Measurements from ENCODE around the gene DEXI. TPM values are rescaled to one million over a fixed set of nuclear protein-coding genes. Genes with fewer than 3 reads are reported as not detected.

Gene DEXI
- polyA plus RNA-seq, 1 donor from 2014 or later, result 52.0 TPM

DNA sequence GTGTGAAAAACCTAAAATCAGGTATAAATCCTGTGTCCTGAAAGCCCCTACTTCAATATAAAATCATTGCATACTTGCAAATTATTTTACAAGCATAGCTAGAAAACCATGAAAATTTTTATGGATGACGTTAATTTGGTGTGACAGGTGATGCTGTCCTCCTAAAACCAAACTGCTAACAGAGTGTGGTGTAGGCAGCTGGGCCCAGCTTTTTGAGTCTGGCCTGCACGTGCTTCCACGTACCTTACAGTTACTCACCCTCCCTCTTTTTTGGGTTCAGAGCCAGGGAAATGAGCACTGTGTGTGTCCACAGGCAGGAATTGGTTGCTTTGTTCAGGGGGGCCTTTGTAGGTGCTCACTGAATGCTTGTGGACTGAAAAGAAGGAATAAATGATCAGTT is 38.5 kb upstream of the DEXI start:
- Histone ChIP-seq H3K9ac (ENCODE audit: low read length) (no peak overlapping the region), H4K20me1 (ENCODE audit: insufficient read depth) (no peaks in the 10 kb centered on the region), H3K4me2 (ENCODE audit: low read length) (no peak overlapping the region), H3F3A (ENCODE audit: insufficient read depth, low read length, poor library complexity, severe bottlenecking) (no peaks in the 10 kb centered on the region), H3K9me3 (ENCODE audit: low read length) (no peaks in the 10 kb centered on the region), H2AFZ (ENCODE audit: low read depth, low read length) (no peak overlapping the region), H3K4me3 (ENCODE audit: low read length) (no peak overlapping the region), H3K27ac (ENCODE audit: low read length) (no peak overlapping the region), H3K79me2 (replicated peaks; ENCODE audit: insufficient read depth, low read length) (no peaks in the 10 kb centered on the region), H3K27me3 (ENCODE audit: insufficient read depth, low read depth, low read length) (no peaks in the 10 kb centered on the region), H3K9me2 (ENCODE audit: insufficient read depth, low read length) (no peaks in the 10 kb centered on the region), H3K36me3 (ENCODE audit: insufficient read depth, low read length) (peaks cover 7% of the 10 kb centered on the region)
- TF ChIP-seq REST (IDR thresholded peaks at IDR 0.05; ENCODE audit: borderline replicate concordance) (no peak), SMC3 (conservative IDR thresholded peaks at IDR 0.05; ENCODE audit: poor library complexity) (no peak), RAD21 (conservative IDR thresholded peaks at IDR 0.05) (no peak), POLR2AphosphoS5 (IDR thresholded peaks at IDR 0.05) (no peak), TAF1 (IDR thresholded peaks at IDR 0.05; ENCODE audit: low read depth) (no peak), EZH2 (IDR thresholded peaks at IDR 0.05; ENCODE audit: borderline replicate concordance, insufficient read depth, low read length, poor library complexity, severe bottlenecking) (no peak)
- TF ChIP-seq, protein P1, sequence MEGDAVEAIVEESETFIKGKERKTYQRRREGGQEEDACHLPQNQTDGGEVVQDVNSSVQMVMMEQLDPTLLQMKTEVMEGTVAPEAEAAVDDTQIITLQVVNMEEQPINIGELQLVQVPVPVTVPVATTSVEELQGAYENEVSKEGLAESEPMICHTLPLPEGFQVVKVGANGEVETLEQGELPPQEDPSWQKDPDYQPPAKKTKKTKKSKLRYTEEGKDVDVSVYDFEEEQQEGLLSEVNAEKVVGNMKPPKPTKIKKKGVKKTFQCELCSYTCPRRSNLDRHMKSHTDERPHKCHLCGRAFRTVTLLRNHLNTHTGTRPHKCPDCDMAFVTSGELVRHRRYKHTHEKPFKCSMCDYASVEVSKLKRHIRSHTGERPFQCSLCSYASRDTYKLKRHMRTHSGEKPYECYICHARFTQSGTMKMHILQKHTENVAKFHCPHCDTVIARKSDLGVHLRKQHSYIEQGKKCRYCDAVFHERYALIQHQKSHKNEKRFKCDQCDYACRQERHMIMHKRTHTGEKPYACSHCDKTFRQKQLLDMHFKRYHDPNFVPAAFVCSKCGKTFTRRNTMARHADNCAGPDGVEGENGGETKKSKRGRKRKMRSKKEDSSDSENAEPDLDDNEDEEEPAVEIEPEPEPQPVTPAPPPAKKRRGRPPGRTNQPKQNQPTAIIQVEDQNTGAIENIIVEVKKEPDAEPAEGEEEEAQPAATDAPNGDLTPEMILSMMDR (IDR thresholded peaks at IDR 0.05; ENCODE audit: poor library complexity, severe bottlenecking), result no peak

DNA sequence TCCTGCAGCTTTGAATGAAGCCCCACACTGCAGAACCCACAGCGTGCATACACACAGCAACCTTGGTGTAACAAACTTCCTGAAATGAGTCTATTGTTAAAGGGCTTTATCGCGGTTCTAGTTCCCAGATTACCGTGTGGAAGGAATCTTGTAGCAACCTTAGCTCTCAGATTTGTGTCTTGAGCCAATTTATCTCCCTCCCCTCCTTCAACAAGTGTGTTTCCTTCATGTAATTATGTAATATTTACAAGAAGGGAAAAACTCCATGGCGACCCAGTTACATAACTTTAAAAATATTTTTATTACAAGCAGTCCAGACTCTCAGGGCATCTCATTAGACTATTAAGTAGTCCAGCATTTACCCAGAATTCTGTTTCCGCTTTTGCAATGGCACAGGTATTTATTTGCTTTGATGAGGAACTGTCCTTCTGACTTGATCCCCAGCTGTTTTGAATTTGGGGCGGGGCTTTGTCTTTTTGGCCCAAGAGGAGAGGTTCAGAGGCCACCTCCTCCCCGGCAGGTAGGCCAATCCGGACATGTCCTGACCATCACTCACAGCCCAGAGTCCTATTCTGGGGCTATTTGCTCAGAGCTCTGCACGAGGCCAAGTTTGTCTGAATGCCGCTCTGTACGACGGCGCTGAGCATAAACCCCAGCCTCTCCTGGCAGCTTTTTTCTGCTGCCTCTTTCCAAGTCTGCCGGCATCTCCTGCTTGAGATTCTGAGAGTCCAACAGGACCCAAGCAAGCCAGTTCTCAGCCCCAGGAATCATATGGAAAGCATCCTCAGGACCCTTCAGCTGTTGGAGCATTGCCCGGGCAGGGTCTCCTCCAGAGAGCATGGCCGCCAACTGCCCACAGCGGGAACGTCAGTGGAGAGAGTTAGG is 37.7 kb upstream of the DEXI start:
- Histone ChIP-seq H3K4me2 (ENCODE audit: low read length) (no peak overlapping the region), H3K9ac (ENCODE audit: low read length) (no peak overlapping the region), H3K36me3 (ENCODE audit: insufficient read depth, low read length) (peaks cover 7% of the 10 kb centered on the region), H3K27me3 (ENCODE audit: insufficient read depth, low read depth, low read length) (no peaks in the 10 kb centered on the region), H3K27ac (ENCODE audit: low read length) (no peak overlapping the region), H3K4me3 (ENCODE audit: low read length) (no peak overlapping the region), H3K79me2 (replicated peaks; ENCODE audit: insufficient read depth, low read length) (no peaks in the 10 kb centered on the region), H3F3A (ENCODE audit: insufficient read depth, low read length, poor library complexity, severe bottlenecking) (no peaks in the 10 kb centered on the region), H3K9me3 (ENCODE audit: low read length) (no peaks in the 10 kb centered on the region), H3K9me2 (ENCODE audit: insufficient read depth, low read length) (no peaks in the 10 kb centered on the region), H4K20me1 (ENCODE audit: insufficient read depth) (no peaks in the 10 kb centered on the region), H2AFZ (ENCODE audit: low read depth, low read length) (no peak overlapping the region)
- TF ChIP-seq, protein P1 (IDR thresholded peaks at IDR 0.05; ENCODE audit: poor library complexity, severe bottlenecking), result no peak
- TF ChIP-seq POLR2AphosphoS5 (IDR thresholded peaks at IDR 0.05) (no peak), MXI1 (conservative IDR thresholded peaks at IDR 0.05; ENCODE audit: poor library complexity, severe bottlenecking) (no peak), EP300 (conservative IDR thresholded peaks at IDR 0.05; ENCODE audit: poor library complexity, severe bottlenecking) (no peak), EZH2 (IDR thresholded peaks at IDR 0.05; ENCODE audit: borderline replicate concordance, insufficient read depth, low read length, poor library complexity, severe bottlenecking) (no peak), RAD21 (conservative IDR thresholded peaks at IDR 0.05) (no peak), TAF1 (IDR thresholded peaks at IDR 0.05; ENCODE audit: low read depth) (no peak), SMC3 (conservative IDR thresholded peaks at IDR 0.05; ENCODE audit: poor library complexity) (no peak), REST (IDR thresholded peaks at IDR 0.05; ENCODE audit: borderline replicate concordance) (no peak)

Data from neural cell (in vitro differentiated cells).